HEK293 (cell line): ENCODE data around the gene MTA3.

Source experiments
- CTCF ChIP-seq: fragments of 450-650 bp; formaldehyde crosslinking; IDR thresholded peaks from 2 replicates; pipeline ENCODE4 v1.5.1; 2016; ENCODE audit warnings: missing biosample characterization, missing genetic modification characterization
- ZBTB11 ChIP-seq: fragments of 450-650 bp; formaldehyde crosslinking; conservative IDR thresholded peaks from 2 replicates; pipeline ENCODE4 v1.5.1; 2016; ENCODE audit warnings: low read depth, missing biosample characterization, missing genetic modification characterization
- ZNF426 ChIP-seq: fragments of 450-650 bp; formaldehyde crosslinking; IDR thresholded peaks from 2 replicates; pipeline ENCODE4 v1.5.1; 2017; ENCODE audit warnings: missing biosample characterization, missing genetic modification characterization, mild to moderate bottlenecking, inconsistent platforms, moderate library complexity

GRCh38 chr2:42652086-42652485 is 83.7 kb downstream of the MTA3 start:
- no peak for TF ChIP-seq ZBTB11 (tag by site-specific recombination)
- TF ChIP-seq CTCF: no peak
- TF ChIP-seq ZNF426 (tag by site-specific recombination): no peak
